ENCODE measurements around the gene IL24.

IL24 gene

DNA sequence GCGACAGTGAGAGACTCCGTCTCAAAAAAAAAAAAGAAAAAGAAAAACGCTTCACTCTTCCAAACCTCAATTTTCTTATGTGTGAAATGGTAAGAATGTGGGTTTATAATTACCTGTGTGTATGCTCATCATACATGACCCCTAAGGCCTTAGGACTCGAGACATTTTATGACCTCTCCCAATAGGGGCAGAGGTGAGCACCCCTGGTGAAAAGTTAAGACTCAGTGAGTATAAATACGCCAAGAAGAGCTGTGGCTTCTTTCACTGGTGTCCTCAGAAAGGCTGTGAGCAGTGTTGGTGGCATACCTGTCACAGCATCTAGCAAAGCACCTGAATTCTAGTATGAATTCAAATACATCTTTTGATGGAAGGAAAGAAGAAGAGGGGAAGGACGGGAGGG lies 32.3 kb downstream of the IL24 start:
- DNase-seq, result no peak

DNA sequence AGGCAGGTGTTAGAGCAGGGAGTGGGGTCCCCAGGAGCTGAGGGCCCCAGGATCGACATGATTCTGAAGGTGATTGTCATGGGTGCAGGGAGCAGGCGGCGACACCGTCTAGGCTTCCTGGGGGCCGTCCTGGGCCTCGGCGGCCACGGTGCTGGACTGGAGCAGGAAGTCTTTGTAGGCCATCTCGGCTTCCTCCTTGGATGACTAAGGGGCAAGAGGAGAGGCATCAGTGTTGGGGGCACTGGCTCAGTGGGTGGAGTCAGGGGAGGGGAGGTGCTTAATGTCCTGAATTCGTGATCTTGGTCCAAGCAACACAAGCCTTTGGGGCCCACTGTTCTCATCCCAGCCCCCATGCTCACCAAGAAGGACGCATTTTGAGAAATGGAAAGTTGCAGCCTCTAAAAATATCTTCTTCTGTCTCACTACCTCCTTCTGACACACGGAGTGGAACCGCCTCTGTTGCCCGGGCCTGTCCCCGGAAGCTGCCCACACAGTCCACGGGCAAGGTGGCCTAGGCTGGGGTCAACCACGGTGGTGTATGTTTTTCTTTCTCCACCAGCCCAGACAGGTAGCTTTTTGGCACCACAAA lies 33.1 kb downstream of the IL24 start:
- peak; percentile 39 to 68 for DNase-seq

DNA sequence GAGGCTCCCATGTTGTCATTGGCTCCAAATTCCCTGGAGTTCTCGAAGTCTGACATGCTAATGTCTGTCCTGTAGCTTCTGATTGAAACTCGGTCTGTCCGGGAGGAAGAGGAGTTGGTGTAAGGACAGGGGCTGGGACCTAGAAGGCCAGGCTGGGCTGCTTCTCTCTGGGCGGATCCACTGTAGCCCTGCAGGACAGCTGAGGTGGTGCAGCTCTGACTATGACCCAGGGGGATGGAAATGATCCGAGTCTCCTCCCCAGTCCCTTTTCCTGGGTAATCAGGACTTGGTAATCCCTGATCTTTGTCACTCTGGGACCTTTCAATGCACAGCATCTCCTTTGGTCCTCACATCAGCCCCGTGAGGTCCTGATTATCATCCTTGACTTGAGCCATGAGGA lies 34.5 kb downstream of the IL24 start:
- no peak for DNase-seq

DNA sequence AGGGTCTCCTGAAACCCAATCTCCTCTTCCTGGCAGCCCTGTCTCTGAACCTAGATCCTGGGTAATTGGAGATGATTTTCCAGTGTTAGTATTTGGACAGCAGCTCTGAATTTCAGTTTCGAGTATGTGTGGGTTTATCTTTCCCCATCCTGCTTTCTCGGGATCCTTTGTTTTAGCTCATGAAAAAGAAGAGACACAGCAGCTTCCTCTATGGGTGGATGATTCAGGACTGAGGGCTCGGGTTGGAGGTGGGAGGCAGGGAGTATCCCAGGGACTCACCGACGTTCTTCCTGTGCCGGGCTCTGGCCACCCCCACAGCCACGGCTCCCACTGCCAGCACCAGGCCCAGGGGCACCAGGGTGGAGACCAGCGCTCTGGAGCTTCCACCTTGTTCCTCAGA lies 34.9 kb downstream of the IL24 start:
- DNase-seq, result no peak

DNA sequence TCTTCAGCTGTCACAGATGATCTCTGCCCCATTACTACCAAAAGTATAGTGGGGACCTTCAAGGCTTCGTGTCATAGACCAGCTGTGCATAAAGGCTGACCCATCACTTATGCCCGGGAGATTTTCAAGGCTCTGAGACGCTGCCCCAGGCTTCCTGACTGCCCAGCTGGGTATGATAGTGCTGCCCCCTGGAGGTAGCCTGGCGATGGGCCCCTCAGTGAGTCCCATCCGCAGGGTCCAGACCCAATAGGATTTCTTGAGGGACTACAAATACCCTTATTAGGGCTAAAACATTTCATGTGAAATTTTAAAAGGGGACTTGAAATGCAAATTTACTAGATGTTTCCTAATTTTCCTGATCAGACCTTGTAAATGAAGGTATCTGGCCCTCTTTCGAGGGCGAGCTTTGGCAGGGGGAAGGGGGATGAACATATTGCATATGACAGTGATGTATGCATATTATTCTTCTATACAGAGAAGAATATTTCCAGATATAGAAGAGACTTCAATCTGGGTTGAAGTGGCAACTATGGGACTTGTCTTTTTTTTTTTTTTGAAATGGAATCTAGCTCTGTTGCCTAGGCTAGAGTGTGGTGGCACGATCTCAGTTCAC lies 36.2 kb downstream of the IL24 start:
- DNase-seq, result peak; percentile 75

DNA sequence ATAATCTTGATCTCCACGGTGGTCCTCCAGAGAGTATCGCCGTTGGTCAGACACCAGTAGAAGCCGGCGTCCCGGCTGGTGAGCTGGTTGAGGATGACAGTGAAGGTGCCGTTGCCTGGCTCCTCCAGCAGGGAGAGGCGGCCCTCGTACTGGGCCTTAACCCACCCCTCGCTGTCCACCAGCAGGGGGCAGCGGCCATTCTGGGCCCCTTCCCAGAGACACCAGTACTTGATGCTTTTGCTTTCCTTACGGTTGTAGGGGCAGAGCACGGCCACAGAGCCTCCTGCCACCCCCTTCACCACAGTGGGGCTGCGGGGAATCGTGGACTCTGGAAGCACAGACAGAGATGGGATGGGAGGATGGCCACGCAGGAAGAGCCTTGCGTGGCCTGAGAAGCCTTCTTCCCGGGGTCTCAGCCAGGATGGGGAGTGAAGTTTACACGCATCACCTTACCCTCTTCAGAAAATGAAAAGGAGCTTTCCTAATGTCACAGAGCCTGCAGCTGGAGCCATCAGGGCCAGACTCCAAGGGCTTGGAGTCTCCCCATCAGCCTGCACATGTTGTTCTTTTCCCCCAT lies 38.3 kb downstream of the IL24 start:
- DNase-seq, result peak; percentile 36 to 46

DNA sequence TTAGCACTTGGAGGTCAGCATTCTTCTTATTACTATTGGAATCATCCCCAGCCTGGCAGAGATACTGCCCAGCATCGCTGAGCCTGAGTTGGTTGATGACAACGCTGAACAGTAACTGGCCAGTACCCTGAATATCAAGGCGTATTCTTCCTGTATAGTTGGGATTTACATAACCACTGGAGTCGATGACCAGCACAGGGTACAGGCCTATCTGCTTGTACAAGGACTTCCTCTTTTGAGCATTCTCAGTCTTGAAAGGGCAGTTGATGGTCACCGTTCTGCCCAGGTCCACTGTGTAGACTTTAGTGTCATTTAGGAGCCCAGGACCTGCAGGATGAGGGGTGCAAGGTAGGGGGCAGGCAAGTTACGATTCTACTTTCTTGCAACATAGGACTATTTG lies 40.2 kb downstream of the IL24 start:
- no peak for DNase-seq

DNA sequence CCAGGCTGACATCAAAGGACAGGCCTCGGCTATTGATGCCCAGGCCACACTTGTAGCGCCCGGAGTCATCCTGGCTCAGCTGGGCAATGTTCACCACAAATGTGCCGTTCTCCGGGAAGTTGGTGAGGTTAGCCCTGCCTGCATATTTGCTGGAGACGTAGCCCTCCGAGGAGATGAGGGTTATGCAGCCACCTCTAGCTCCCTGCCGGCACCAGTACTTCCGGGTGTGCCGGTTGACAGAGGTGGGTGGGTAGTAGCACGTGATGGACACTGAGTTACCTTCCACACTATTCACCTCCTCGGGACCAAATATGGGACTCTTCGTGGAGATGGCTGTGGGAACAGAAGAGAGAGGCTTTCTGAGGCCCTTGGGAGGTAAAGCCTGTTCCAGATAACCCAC lies 41.9 kb downstream of the IL24 start:
- no peak for DNase-seq

DNA sequence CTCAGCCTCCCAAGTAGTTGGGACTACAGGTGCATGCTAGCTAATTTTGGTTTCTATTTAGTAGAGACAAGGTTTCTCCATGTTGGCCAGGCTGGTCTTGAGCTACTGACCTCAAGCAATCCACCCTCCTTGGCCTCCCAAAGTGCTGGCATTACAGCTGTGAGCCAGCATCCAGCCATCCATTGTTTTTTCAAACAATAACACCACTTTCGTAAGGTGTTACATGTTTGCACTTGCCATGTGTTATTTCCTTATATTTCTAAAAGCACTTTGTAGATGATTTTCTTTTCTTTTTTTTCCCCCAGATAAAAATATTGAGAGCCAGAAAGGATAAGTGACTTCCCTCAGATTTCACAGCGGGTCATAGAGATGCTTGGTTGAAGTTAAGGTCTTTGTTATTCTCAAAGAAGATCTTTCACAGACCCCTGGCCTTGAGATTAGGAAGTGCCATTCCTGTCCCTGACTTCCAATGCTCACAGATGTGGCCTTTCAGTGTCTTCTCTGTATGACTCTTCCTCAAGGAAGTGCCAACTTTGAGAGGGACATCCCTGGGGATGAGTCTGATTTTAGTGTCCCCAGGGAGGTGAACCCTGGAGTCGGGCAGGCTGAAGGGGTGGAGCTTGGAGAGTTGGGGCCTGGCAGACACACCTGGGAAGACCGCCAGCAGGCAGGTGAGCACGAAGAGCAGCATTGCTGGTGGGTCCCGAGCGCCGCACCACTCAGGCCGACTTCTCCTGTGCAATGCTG lies 42.8 kb downstream of the IL24 start:
- no peak for DNase-seq

DNA sequence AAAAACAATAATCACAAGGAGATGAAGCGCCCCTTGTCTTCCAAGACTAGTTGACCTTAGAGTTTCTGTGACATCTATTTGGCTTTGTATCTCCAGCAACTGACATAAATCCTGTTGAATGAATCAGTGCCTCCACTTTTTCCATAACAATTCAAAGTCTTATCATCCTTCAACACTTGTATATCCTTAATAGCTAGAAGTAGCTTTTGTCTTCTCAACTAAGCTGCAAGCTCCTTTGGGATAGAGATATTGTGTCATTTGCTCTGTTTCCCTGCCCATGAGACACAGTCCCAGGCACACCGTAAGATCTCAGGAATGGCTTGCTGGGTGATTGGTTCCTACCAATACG lies 43.3 kb downstream of the IL24 start:
- DNase-seq, result no peak

DNA sequence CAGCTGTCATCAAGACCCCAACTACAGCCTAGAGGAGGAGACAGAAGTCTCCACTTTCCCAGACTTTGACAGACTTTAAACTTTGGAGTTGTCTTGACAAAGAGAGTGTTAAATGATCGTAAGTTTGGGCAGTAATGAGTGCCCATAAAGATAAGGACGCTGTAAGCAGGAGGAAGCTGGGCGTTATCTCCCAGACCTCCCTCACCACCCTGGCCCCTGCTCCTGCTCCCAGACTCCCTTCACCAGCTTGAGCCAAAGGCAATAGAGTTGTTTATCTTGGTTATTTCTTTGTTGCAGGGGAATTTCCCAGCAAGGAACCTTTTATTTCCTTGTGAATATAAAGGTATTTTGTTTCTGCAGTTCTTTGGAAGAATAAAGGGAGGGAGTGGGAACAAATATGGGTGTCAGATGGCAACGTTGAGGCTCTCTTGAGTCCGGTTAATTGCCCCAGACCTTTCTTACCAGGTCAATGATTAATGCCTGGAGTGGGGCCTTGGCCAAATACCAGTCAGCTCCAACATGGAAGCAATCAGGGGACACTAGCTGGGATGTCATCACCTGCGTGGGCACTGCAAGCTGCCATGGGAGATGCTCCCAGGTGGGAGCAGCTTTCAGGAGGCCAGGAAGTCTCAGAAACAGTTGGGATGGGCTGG lies 44.6 kb downstream of the IL24 start:
- no peak for DNase-seq

DNA sequence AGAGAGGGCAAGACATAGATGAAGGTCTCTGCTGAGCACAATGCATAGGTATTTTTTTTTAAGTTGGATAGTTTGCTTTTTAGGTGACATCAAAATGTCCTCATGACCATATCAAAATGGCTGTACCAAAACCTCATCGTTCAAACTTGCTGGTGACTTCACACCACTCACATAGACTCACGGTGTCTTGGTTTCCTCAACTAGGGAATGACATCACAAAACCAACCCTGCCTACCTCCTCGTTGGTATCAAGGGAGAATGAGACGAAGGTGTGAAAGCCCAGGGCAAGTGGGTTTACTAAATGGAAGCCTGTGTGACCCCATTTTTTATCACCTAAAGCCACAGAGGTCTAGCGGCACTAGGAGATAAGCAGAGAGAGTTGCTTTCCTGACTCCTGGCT lies 47.5 kb downstream of the IL24 start:
- peak in 1 of 2 donors; percentile 20 for DNase-seq

DNA sequence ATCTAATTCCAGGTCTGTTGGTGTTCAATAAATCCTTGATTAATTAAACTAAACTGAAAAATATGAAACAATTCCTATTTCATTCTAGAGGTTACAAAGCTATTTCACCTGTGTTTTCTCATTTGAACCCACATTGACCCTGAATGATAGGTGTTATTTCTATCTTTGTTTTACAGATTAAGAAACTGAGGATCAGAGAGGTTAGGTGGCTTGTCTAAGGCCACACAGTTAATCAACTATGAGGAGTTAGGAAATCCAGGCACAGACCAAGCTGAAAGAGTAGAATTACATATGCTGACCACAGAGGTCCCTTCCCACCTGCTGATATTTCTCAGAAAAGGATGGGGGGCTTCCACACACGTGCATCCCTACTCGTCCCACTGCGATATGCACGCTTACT lies 48.5 kb downstream of the IL24 start:
- DNase-seq, result no peak

DNA sequence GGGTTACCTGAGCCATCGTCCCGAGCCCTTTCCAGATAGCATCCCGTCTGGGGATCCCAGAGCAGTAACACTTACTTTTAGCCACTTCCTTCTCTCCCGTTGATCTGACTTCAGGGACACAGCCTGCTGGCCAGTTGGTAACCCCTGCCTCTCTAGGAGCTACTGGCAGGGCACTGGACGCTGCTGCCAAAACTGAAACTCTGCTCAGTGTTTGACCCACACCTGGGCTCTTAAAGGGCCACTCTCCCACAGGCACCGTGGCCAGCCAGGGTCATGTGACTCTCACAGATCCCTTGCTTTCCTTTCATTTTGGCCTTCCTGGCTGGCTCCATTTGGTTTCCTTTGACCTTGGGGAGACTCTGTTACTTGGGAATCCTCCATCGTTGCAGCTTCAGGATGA lies 49.0 kb downstream of the IL24 start, which contains the start of gene PIGR:
TSS of gene PIGR (minus strand) at position 206 of the 400 bp plus-strand sequence. CDS start 5,935 bp downstream, outside the sequence.
- no peak for DNase-seq

DNA sequence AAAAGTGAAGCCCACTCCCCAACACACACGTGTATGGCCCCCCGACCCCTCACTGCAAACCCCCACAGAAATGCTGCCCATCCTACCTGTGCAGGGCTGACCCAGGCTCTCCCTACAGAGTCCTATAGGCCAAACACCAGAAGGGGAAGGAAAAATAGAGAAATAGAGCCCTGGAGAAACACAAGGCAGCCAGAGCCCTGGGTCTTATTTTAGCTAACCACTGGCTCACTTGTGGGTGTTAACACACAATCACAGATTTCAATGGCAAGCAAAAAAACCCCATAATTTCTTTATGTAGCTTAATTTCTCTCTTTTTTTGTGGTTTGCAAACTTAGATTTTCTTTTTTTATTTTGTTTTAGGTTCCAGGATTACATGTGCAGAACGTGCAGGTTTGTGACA lies 50.0 kb downstream of the IL24 start:
- DNase-seq, result no peak

DNA sequence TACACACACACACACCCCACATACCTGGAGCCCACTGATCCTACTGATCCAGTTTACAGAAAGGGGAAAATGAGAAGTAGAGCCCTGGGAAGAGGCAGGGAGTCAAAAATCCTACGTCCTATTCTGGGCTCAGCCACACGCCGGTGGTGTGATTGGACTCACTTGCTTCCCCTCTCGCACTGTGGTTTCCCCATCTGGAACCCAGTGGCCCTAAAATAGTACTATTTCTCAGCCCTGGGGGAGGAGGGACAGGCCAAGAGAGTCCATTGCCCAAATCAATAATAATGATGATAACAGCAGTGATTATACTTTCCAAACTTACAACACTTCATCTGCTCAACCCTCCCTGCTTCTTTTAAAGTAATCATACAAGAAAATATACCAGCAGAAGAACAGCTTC lies 52.0 kb downstream of the IL24 start:
- no peak for DNase-seq

DNA sequence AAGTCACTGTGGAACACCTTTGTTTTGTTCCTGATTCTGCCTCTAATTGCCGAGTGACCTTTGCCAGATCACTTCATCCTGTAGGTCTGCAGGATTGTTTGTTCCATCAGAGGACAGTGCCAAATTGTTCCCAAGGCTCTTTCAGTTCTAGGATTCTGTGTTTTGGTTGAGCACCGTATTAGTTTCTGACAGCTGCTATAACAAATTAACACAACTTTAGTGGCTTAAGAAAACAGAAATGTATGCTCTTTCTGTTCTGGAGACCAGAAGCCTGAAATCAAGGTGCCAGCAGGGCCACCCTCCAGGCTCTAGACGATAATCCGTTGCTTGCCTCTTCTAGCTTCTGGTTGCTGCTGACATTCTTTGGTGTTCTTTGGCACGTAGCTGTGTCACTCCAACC lies 52.4 kb downstream of the IL24 start:
- DNase-seq, result no peak

DNA sequence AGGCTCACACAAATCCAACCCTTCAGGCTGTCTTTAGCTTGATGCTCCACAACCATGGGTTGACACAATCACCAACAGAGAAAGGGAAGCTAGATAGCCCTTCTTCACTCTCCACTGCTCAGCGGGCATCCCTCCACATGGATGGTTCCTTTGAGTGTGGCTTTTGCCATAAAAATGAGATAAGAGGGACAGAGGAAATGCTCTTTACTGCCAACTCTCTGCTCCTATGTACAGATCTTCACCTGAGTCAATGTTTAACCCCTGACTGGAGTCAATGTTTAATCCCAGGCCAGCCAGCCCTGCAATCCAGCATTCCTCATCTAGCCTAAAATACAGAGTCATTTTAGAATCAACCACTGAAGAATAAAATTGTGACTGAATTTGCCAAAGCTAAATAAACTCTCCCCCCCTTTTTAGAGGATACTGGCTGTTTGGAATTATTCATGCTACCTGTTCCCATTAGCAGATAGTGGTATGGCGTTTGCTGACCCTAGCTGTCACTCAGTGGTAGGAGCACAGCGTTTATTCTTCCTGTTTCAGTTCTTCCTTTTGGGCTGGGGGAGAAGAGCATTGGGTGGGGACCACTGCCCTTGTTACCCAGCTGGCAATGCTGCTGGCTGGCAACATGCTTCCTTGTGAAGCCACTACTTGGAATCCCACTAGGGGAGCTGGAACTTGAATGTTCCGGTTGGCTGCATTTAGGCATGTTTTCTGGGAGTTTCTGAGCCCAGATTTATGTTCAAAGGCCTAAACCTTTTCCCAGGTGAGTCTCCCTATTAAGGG lies 54.3 kb downstream of the IL24 start:
- no peak for DNase-seq

DNA sequence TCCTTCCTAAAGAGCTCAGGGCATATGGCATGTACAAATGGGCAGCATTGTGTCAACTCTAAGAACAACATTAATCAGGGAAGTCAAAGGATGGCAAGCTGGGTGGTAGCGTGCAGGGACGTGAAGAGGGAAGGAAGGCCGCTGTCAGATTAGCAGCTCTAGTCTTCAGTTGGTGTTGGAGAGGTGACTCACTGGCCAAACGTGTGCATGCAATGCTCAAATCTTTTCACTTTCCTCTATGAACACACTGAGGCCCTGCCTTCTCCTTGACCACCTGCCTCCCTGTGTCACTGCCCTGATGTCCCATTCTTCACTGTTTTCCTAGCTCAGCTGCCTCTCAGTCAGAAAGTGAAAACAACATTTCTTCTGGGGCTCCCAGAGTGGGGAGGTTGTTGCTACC lies 54.9 kb downstream of the IL24 start:
- peak in 1 of 2 donors; percentile 25 for DNase-seq

DNA sequence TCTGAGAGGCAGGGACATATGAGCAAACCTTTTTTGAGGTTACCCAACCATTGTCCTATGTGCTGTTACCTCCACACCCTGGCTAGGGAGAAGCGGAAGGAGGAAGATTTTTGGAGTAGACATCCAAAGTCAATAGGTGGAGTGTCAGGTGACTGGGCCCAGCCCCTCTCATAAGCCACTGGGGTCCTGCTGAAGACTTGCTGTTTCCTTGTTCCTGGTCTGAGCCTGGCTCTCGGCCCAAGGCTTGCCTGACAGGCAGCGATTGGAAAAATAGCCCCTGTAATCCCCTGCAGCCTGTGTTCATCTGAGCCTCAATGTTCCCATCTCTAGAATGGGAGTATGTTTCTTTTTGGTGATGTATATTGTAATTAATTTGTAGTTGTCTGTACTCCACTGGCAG lies 55.9 kb downstream of the IL24 start:
- no peak for DNase-seq

DNA sequence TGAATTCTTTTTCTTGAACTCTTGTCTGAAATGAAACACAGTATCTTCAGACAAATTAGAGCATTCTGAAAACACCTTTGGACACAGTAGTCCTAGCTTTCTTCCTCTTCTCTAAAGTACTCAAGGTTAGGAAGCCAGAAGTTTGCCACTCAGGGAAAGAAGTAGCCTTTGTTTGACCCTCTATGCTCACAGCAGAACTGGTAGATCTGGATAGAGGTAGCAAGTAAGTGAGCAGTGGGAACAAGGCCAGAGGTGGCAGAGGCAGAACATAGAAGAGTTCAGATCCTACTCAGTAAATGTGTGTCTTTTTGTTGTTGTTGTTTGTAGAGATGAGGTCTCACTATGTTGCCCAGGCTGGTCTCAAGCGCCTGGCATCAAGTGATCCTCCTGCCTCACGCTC lies 56.4 kb downstream of the IL24 start:
- no peak for DNase-seq
